ENCODE measurements around the gene LYPD5.
"Not testable (repeated sequence)": the region's sequence is repeated elsewhere in the genome, so short reads cannot be mapped to it uniquely, and the experiment has no call there.

Gene LYPD5, protein sequence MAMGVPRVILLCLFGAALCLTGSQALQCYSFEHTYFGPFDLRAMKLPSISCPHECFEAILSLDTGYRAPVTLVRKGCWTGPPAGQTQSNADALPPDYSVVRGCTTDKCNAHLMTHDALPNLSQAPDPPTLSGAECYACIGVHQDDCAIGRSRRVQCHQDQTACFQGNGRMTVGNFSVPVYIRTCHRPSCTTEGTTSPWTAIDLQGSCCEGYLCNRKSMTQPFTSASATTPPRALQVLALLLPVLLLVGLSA

GRCh38 chr19:43802216-43802951, at the start of gene LYPD5:
Gene LYPD5 (minus strand): TSS chr19:43802447. CDS start chr19:43802380, 67 bp downstream.
- DNase-seq (ENCODE audit: low read depth in 2 of 3, low spot score in 2 of 3): no peak

GRCh38 chr19:43848821-43849220, 46.6 kb upstream of the LYPD5 start:
- DNase-seq (ENCODE audit: low read depth in 2 of 3, low spot score in 2 of 3): no peak

- no peak for DNase-seq (ENCODE audit: low read depth in 2 of 3, low spot score in 2 of 3)
Observed at GRCh38 chr19:43847884-43848283, 45.6 kb upstream of the LYPD5 start.

DNA sequence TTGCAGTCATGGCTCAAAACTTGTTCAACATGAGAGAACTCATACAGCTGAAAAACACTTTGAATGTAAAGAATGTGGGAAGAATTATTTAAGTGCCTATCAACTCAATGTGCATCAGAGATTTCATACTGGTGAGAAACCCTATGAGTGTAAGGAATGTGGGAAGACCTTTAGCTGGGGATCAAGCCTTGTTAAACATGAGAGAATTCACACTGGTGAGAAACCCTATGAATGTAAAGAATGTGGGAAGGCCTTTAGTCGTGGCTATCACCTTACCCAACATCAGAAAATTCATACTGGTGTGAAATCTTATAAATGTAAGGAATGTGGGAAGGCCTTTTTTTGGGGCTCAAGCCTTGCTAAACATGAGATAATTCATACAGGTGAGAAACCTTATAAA, 45.0 kb upstream of the LYPD5 start:
- DNase-seq (ENCODE audit: low read depth in 2 of 3, low spot score in 2 of 3): no peak

GRCh38 chr19:43842007-43842406, 39.8 kb upstream of the LYPD5 start:
- no peak for DNase-seq (ENCODE audit: low read depth in 2 of 3, low spot score in 2 of 3)

GRCh38 chr19:43839139-43839538, 36.9 kb upstream of the LYPD5 start:
- DNase-seq (ENCODE audit: low read depth in 2 of 3, low spot score in 2 of 3): no peak

- peak; percentile 57 to 63 (median 62) for DNase-seq (ENCODE audit: low read depth in 2 of 3, low spot score in 2 of 3)
Observed at GRCh38 chr19:43826787-43827754, 24.8 kb upstream of the LYPD5 start, which contains the start of gene ZNF283. Gene ZNF283 (plus strand): TSS chr19:43827321. CDS start chr19:43833505, 6,184 bp downstream.

DNA sequence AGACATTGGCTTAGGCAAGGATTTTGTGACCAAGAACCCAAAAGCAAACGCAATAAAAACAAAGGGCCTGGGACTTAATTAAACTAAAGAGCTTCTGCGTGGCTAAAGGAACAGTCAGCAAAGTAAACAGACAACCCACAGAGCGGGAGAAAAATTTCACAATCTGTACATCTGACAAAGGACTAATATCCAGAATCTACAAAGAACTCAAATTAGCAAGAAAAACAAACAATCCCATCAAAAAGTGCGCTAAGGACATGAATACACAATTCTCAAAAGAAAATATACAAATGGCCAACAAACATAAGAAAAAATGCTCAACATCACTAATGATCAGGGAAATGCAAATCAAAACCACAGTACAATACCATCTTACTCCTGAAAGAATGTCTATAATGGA, 22.3 kb upstream of the LYPD5 start:
- not testable (repeated sequence) for DNase-seq (ENCODE audit: low read depth in 2 of 3, low spot score in 2 of 3)

- DNase-seq (ENCODE audit: low read depth in 2 of 3, low spot score in 2 of 3): not testable (repeated sequence)
Observed at GRCh38 chr19:43823856-43824255, 21.6 kb upstream of the LYPD5 start.

DNA sequence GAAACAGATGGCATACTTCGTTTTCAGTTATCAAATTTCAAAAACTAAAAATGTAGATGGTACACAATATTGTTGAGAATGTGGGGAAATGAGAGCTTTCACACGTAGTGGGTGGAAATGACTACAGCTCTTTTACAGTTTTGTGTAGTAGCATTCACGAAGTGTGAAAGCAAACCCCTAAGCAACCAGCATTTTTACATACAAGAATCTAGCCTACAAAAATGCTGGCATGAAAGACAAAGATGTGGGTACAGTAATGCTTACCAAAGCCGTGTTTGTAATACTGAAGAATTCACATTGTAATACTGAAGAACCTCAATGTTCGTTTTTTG, 18.6 kb upstream of the LYPD5 start:
- no peak for DNase-seq (ENCODE audit: low read depth in 2 of 3, low spot score in 2 of 3)

DNA sequence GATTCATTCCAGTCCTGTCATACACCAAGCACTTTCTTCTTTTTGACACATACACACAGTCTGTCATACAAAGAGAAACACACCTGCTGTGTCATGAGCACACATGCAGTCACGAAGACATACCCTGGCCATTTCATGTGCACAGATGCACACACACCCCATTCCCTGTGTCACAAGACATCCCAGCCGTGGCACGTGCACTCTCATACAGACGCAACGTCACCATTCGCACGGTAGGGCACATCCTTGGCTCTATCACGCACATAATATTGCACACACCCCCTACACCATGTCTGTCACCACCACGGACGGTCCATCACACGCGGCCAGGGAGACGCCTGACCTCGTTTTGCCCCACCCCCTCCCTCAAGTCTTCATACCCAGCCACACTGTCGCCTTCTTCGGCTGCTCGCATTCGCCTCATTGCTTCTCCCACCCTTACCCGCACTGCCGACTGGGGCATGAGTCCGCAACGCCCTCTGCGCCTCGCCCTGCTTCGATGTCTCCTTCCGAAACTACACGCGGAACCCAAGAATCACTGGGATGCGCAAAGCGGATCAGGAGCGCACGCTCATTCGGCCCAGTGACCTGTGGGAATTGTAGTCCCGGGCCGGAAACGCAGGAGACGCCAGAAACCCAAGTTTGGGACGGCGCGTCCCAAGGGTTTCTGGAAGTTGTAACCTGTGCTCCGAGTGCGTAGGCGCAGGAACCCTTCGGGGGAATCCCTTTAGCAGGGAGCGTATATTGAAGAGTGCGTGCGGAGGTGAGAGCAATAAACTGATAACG, 18.0 kb upstream of the LYPD5 start:
- DNase-seq (ENCODE audit: low read depth in 2 of 3, low spot score in 2 of 3): no peak

- no peak for DNase-seq (ENCODE audit: low read depth in 2 of 3, low spot score in 2 of 3)
Observed at GRCh38 chr19:43818500-43818899, 16.3 kb upstream of the LYPD5 start.

DNA sequence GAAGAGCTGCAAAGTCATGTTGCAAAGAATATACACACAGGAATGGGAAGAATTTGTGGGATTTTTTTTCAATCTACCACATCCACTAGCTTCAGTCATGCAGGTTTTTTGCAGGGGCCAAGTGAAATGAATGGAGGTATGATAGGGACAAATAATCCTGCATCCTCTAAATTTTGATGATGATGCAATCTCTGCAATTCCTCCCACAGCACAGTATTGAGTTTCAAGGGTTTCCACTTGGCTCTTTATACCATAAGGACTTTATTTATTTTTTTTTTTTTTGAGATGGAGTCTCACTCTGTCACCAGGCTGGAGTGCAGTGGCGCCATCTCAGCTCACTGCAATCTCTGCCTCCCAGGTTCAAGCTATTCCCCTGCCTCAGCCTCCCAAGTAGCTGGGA, 15.2 kb upstream of the LYPD5 start:
- DNase-seq (ENCODE audit: low read depth in 2 of 3, low spot score in 2 of 3): not testable (repeated sequence)

GRCh38 chr19:43814663-43815352, 12.6 kb upstream of the LYPD5 start:
- DNase-seq (ENCODE audit: low read depth in 2 of 3, low spot score in 2 of 3): no peak

DNA sequence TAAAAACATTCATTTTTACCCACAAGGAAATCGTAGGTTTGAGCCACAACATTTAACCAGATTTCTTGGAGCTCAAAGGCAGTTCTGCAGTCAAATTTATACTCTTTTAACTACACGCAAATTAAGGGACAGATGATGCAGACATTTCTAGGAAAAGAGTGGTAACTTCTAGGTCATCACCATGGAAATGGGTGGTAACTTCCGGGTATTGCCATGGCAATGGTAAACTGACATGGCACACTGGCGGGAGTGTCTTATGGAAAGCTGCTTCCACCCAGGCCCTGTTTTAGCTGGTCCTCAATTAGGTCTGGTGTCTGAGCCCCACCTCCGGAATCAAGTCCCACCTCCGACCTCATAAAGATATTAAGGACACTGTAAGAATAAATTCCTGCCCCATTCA, 10.4 kb upstream of the LYPD5 start:
- no peak for DNase-seq (ENCODE audit: low read depth in 2 of 3, low spot score in 2 of 3)

DNA sequence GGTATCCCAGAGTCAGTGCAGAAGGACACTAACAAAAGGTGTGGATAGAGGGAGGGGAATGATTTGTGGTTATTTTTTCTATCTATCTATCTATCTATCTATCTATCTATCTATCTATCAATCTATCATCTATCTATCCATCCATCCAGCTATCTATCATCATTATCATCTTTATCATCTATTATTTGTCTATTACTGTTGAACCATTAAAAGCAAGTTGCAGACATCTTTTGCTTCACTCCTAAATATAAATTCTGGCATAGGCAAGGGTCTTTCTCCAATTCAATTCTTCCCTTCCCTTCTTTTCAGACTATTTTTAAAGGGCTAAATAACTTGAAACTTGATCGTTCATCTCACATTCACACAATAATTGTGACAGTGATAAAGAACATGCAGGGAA, 10.0 kb upstream of the LYPD5 start:
- DNase-seq (ENCODE audit: low read depth in 2 of 3, low spot score in 2 of 3): no peak

DNA sequence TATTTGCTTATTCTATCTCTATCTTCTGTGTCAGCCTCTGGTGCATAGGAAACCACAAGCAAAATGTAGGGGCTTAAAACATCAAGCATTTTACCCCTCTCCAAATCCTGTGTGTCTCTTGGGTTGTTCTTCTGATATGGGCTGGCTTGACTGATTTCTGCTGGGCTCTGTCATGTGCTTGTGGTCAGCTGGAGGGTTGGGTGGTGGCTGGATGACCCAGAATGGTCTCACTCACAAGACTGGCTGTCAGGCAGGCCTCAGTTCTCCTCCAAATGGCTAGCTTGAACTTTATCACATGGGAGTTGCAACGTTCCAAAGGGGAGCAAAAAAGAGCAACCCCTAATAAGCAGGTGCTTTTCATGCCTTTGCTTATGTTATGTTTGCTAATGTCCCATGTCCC, 9.6 kb upstream of the LYPD5 start:
- DNase-seq (ENCODE audit: low read depth in 2 of 3, low spot score in 2 of 3): no peak

DNA sequence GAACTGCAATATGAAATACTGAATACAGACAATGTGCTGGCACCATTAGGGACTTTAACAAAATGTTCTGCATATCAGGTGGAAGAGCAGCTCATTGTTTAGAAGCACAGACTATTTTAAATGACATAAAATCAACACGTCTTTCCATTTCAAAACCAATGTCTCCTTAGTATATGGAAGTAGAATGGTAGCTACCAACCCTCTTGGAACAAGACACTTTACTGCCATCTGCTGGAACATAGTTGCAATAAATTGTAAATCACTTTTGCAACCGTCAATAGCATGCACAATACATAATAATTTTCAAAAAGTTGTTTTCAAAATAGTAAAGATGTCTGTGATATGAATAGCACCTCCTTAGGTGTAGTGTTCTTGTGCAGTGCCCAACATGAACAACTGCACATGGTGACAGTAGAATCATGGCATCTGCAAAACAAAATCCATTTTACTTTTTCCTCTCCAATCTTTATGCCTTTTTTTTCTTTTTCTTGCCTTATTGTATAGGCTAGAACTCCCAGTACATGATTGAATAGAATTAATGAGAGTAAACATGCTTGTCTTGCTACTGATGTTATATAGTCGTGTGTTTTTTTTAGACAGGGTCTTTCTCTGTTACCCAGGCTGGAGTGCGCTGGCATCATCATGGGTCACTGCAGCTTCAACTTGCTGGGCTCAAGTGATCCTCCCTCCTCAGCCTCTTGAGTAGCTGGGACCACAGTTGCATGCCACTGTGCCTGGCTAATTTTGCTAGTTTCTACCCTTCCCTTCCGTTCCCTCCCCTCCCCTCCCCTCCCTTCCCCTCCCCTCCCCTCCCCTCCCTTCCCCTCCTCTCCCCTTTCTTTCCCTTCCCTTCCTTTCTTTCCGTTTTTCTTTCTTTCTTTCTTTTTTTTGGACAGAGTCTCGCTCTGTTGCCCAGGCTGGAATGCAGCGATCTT, 7.8 kb upstream of the LYPD5 start:
- no peak for DNase-seq (ENCODE audit: low read depth in 2 of 3, low spot score in 2 of 3)

DNA sequence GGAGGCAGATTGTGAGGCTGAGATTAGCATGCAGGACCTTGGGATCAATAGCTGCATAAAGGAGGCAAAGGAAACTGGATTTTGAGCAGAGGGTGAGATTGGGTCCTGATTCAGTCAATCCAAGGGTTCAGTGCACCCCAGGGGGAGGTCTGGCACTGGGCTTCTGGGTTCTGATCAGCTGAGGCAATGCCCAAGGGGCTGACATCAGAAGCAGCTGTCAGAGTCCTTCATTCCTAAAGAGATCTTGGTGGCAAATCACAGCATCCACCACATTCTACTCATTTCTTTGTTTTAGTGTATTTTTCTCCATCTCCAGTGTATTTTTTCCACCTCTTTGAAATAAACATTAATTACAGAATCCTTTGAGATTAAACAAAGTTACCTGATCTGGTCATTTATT, 5.4 kb upstream of the LYPD5 start:
- DNase-seq (ENCODE audit: low read depth in 2 of 3, low spot score in 2 of 3): no peak
